ENCODE data around the gene HSPA14.
A peak's percentile ranks its signal among the peaks of the same experiment; 100 is the strongest.
"Not testable (repeated sequence)": the region's sequence is repeated elsewhere in the genome, so short reads cannot be mapped to it uniquely, and the experiment has no call there.

HSPA14 gene

GRCh38 chr10:14838582-14839304 lies 637 bp downstream of the HSPA14 start:
- DNase-seq, result peak; percentile 13

- DNase-seq, result no peak
Observed at GRCh38 chr10:14839305-14839695, 1.2 kb downstream of the HSPA14 start.

- no peak for DNase-seq
Observed at GRCh38 chr10:14840178-14840577, 2.1 kb downstream of the HSPA14 start.

- no peak for DNase-seq
Observed at GRCh38 chr10:14843327-14843988, 5.4 kb downstream of the HSPA14 start.

GRCh38 chr10:14844948-14845347 lies 6.8 kb downstream of the HSPA14 start:
- no peak for DNase-seq

- no peak for DNase-seq
Observed at GRCh38 chr10:14852236-14852635, 14.1 kb downstream of the HSPA14 start.

- no peak for DNase-seq
Observed at GRCh38 chr10:14855453-14855852, 17.3 kb downstream of the HSPA14 start.

GRCh38 chr10:14858338-14858960 lies 20.3 kb downstream of the HSPA14 start:
- no peak for DNase-seq

- no peak for DNase-seq
Observed at GRCh38 chr10:14859043-14859442, 20.9 kb downstream of the HSPA14 start.

- DNase-seq, result no peak
Observed at GRCh38 chr10:14859775-14860174, 21.7 kb downstream of the HSPA14 start.

- no peak for DNase-seq
Observed at GRCh38 chr10:14860791-14861190, 22.7 kb downstream of the HSPA14 start.

- not testable (repeated sequence) for DNase-seq
Observed at GRCh38 chr10:14864466-14864865, 26.4 kb downstream of the HSPA14 start.

GRCh38 chr10:14864871-14865270 lies 26.8 kb downstream of the HSPA14 start:
- DNase-seq, result not testable (repeated sequence)

GRCh38 chr10:14873090-14873760 lies 35.1 kb downstream of the HSPA14 start:
- DNase-seq, result no peak

GRCh38 chr10:14875941-14876340 lies 37.8 kb downstream of the HSPA14 start:
- DNase-seq, result no peak

GRCh38 chr10:14876764-14877163 lies 38.7 kb downstream of the HSPA14 start:
- no peak for DNase-seq

GRCh38 chr10:14878266-14879123 lies 40.4 kb downstream of the HSPA14 start, which contains the start of gene SUV39H2:
Gene SUV39H2 (plus strand): TSS chr10:14878866. CDS start chr10:14878889, 23 bp downstream.
- peak; percentile 85 for DNase-seq

- peak; percentile 29 for DNase-seq
Observed at GRCh38 chr10:14879124-14879927, 41.2 kb downstream of the HSPA14 start.

- no peak for DNase-seq
Observed at GRCh38 chr10:14879928-14880193, 41.8 kb downstream of the HSPA14 start.

- no peak for DNase-seq
Observed at GRCh38 chr10:14880229-14880628, 42.1 kb downstream of the HSPA14 start.

- no peak for DNase-seq
Observed at GRCh38 chr10:14884082-14884481, 46.0 kb downstream of the HSPA14 start.

- DNase-seq, result no peak
Observed at GRCh38 chr10:14889318-14889717, 51.2 kb downstream of the HSPA14 start.

All from T-helper 9 cell (primary cell).